Muscle layer of duodenum (tissue), 2 donors: ENCODE measurements around the gene PPFIA4.

Experiments used
- H3K27ac ChIP-seq: one replicate; pipeline ENCODE4 v1.7.0; 2013; ENCODE audit warnings: mild to moderate bottlenecking, low read length
- H3K27me3 ChIP-seq: one replicate; pipeline ENCODE4 v1.7.0; 2013; ENCODE audit warnings: low read depth, mild to moderate bottlenecking, control low read depth, low read length
- H3K36me3 ChIP-seq, 2 donors: one replicate each; pipeline ENCODE4 v1.7.0; 2013; ENCODE audit warnings: low read length in 2 of 2, control low read depth in 1 of 2, mild to moderate bottlenecking in 1 of 2; ENCODE audit not compliant: insufficient read depth in 2 of 2, control insufficient read depth in 1 of 2
- H3K4me1 ChIP-seq, 2 donors: one replicate each; pipeline ENCODE4 v1.7.0; 2013; ENCODE audit warnings: low read length in 2 of 2, mild to moderate bottlenecking in 2 of 2, control low read depth in 1 of 2, moderate library complexity in 1 of 2; ENCODE audit not compliant: insufficient read depth in 2 of 2, control insufficient read depth in 1 of 2
- H3K4me3 ChIP-seq, 2 donors: one replicate each; pipeline ENCODE4 v1.7.0; 2013; ENCODE audit warnings: low read length in 2 of 2, low read depth in 1 of 2, mild to moderate bottlenecking in 1 of 2
- H3K9me3 ChIP-seq, 2 donors: one replicate each; pipeline ENCODE4 v1.7.0; 2013; ENCODE audit warnings: low read length in 2 of 2, control low read depth in 1 of 2, mild to moderate bottlenecking in 1 of 2; ENCODE audit not compliant: control insufficient read depth in 1 of 2
- donor health status: healthy.

Gene PPFIA4

DNA sequence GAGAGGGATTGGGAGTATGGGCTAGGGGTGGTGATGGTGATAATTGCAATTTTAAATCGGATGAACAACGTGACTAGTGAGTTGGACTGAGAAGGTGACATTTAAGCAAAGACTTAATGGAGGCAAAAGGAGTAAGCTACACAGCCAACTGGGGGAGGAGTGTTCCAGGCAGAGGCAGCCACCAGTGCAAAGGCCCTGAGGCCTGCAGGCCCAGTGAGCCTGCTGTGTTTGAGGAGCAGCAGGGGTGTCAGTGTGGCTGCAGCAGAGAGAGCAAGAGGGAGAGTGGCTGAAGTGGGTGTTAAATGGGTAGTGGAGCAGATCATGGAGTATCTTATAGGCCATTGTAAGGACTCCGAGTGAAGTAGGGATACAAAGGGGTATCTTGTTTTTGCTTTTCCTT, 40.7 kb downstream of the PPFIA4 start:
- Histone ChIP-seq H3K4me3 (no peak overlapping the region), H3K9me3 (no peaks in the 10 kb centered on the region), H3K27ac (no peak overlapping the region), H3K27me3 (no peaks in the 10 kb centered on the region), H3K4me1 (peaks cover 14 to 22% of the 10 kb centered on the region in 2 donors), H3K36me3 (no peaks in the 10 kb centered on the region)

- H3K4me1 ChIP-seq = peaks cover 14 to 22% of the 10 kb centered on the region in 2 donors
Observed at GRCh38 chr1:203069030-203069747, 42.9 kb downstream of the PPFIA4 start.

GRCh38 chr1:203072002-203072602, 45.8 kb downstream of the PPFIA4 start:
- no peak overlapping the region for H3K27ac ChIP-seq
- no peak overlapping the region for H3K4me3 ChIP-seq
- no peaks in the 10 kb centered on the region for H3K9me3 ChIP-seq
- no peaks in the 10 kb centered on the region for H3K27me3 ChIP-seq
- H3K36me3 ChIP-seq = no peaks in the 10 kb centered on the region
- H3K4me1 ChIP-seq = peaks cover 14 to 22% of the 10 kb centered on the region in 2 donors

More at GRCh38 chr1:203069030-203069747, 42.9 kb downstream of the PPFIA4 start:
- H3K27me3 ChIP-seq = no peaks in the 10 kb centered on the region
- H3K36me3 ChIP-seq = no peaks in the 10 kb centered on the region
- no peaks in the 10 kb centered on the region for H3K9me3 ChIP-seq
- H3K27ac ChIP-seq = peak overlapping the region; percentile 20
- no peak overlapping the region for H3K4me3 ChIP-seq

DNA sequence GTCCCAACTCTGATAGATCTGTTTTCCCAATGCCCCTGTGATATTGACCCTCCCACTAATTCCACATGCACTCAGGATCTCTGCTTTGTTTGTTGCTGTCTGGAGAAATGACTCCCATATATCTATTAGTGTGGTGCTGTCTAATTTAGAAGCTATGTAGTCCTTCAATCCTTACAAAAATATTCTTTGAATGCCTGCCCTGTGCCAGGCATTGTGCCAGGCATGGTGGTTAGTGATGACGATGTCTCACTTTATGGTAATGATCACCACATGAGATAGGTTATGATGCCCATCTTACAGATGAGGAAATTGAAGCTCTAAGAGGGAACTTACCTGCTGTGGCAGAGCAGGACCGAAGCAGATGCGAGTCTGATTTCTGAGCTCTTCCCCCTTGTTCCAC, 46.6 kb downstream of the PPFIA4 start:
- Histone ChIP-seq H3K27ac (no peak overlapping the region), H3K9me3 (no peaks in the 10 kb centered on the region), H3K4me3 (no peak overlapping the region), H3K36me3 (no peaks in the 10 kb centered on the region), H3K27me3 (no peaks in the 10 kb centered on the region), H3K4me1 (peaks cover 14 to 22% of the 10 kb centered on the region in 2 donors)

GRCh38 chr1:203073469-203073868, 47.2 kb downstream of the PPFIA4 start:
- H3K36me3 ChIP-seq = no peaks in the 10 kb centered on the region
- no peaks in the 10 kb centered on the region for H3K27me3 ChIP-seq
- H3K9me3 ChIP-seq = no peaks in the 10 kb centered on the region
- peaks cover 13 to 18% of the 10 kb centered on the region in 2 donors for H3K4me1 ChIP-seq
- no peak overlapping the region for H3K27ac ChIP-seq
- no peak overlapping the region for H3K4me3 ChIP-seq

- Histone ChIP-seq H3K27ac (no peak overlapping the region), H3K27me3 (no peaks in the 10 kb centered on the region), H3K4me1 (peaks cover 3 to 6% of the 10 kb centered on the region in 2 donors), H3K36me3 (no peaks in the 10 kb centered on the region), H3K4me3 (no peak overlapping the region), H3K9me3 (no peaks in the 10 kb centered on the region)
Observed at GRCh38 chr1:203074610-203075009, 48.3 kb downstream of the PPFIA4 start.

DNA sequence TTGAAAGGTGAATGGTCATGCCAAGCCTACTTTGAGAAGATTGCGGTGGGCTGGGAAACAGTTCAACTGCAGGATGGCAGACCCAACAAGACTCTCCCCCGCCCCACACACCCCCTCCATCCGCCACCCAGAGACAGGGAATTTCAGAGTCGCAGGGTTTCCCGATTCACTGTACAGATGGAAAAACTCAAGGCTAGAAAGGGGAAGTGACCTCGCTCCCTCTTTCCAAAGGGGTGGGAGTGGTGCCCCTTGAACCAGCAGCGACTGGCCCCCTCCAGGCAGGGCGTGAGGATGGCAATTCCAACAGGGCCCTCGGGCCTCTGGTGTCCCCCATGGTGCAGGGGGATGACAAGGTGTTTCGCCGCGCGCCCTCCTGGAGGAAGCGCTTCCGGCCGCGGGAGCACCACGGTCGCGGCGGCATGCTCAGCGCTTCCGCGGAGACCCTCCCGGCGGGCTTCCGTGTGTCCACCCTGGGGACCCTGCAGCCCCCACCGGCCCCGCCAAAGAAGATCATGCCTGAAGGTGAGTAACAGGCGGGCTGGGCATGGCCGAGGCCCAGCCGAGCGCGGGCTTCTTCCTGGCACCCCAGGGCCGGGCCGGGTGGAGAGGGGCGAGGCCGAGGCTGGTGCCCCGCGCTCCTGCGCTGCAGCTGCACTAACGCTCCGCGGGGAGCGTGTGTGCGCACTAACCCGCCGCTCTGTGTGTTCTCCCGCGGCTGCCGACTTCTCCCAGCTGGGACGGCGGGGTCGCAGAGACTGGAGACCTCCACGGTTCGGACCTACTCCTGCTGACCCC, 49.1 kb downstream of the PPFIA4 start:
- Histone ChIP-seq H3K36me3 (no peaks in the 10 kb centered on the region), H3K27me3 (no peaks in the 10 kb centered on the region), H3K4me1 (no peaks in the 10 kb centered on the region), H3K4me3 (peak overlapping the region in 1 of 2 donors; percentile 60), H3K27ac (no peak overlapping the region), H3K9me3 (no peaks in the 10 kb centered on the region)

DNA sequence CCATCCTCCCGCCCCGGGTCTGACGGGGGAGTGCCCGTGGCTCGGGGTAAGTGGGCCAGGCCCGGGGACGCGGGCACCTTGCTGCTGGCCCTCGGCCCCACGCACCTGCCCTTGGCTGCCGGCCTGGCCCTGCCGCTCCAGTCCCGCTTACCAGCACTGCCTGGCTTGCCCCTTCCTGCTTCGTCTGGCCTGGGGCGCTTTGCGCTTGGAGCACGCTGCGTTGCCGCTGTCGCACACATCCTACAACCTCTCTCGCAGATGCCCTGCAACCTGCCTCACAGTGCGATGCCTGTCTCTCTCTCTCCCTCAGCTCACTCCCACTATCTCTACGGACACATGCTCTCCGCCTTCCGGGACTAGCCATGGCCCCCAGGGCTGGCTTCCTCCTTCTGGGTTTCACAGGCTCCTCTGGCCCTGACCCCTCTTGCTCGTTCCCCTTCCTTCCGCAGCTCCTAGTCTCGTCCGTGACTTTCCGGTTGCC, 49.8 kb downstream of the PPFIA4 start:
- Histone ChIP-seq H3K36me3 (no peaks in the 10 kb centered on the region), H3K4me3 (peak overlapping the region in 1 of 2 donors; percentile 60), H3K9me3 (no peaks in the 10 kb centered on the region), H3K27me3 (no peaks in the 10 kb centered on the region), H3K27ac (no peak overlapping the region), H3K4me1 (no peaks in the 10 kb centered on the region)

DNA sequence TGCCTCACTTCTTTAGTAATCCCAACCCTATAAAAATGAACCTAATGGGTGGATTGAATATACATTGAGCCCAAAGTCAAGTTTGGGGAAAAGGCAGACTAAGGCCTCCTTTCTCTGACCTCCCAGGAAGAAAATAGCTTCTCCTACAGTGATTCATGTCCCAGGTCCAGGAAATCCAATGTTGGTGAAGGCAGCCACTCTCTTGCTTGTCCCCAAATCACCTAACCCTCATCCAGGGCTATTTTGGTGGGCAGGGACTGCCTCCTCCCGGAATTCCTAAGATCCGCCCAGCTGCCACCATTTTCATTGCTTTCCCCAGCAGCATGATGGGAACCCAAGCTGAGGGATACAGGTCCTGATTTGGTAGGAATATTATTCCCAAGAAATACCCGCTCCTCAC, 51.1 kb downstream of the PPFIA4 start:
- H3K27me3 ChIP-seq = no peaks in the 10 kb centered on the region
- no peaks in the 10 kb centered on the region for H3K4me1 ChIP-seq
- H3K27ac ChIP-seq = no peak overlapping the region

DNA sequence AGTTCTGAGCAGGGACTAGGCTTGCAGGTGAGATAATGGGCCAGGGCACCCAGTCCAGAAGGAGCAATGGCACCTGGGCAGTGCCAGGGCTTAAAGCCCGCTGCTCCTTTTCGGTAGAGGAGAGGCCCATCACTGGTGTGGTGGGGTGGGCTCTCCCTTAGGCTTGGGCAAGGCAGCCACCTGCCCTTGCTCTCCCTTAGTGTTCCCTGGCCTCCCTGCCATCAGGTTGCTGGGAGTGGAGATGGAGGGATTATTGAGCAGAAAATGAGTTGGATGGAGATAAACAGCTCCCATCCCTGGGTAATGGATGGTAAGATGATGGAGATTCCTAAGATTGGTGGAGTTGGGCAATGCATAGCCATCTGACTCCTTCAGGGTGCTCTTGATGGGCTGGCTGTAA, 51.7 kb downstream of the PPFIA4 start:
- Histone ChIP-seq H3K9me3 (no peaks in the 10 kb centered on the region), H3K36me3 (no peaks in the 10 kb centered on the region), H3K4me3 (no peak overlapping the region), H3K27me3 (no peaks in the 10 kb centered on the region), H3K4me1 (no peaks in the 10 kb centered on the region), H3K27ac (no peak overlapping the region)

More for the DNA sequence above, 51.1 kb downstream of the PPFIA4 start:
- no peaks in the 10 kb centered on the region for H3K36me3 ChIP-seq
- H3K9me3 ChIP-seq = no peaks in the 10 kb centered on the region
- H3K4me3 ChIP-seq = no peak overlapping the region

DNA sequence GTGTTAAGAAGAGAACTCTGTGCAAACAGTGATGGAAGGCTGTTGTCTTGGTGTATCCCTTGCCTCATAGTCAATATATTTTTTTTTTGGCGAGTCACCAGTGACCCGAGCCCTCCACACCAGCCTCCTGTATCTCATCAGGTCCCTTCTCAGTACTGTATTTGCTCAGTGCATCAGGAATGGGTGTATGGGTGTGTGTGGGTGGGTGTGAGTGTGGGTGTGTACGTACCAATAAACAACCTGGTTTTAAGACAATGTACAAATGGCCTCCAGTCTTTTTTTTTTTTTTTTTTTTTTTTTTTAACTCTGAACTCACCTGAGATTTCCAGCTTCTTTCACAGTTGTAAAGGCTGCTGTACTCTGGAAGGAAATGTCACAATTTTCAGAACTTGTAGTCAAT, 52.2 kb downstream of the PPFIA4 start:
- Histone ChIP-seq H3K27me3 (no peaks in the 10 kb centered on the region), H3K9me3 (no peaks in the 10 kb centered on the region), H3K27ac (no peak overlapping the region), H3K4me3 (no peak overlapping the region), H3K36me3 (no peaks in the 10 kb centered on the region), H3K4me1 (no peaks in the 10 kb centered on the region)
